DOHH2 (cell line): ENCODE data around the gene HSCB.

Experiments used
- H3F3A ChIP-seq: fragments of 200-600 bp; sonication (generic), shearing (Covaris generic); 2 replicates; pipeline ENCODE4 v1.6.0; 2016; ENCODE audit warnings: antibody characterized with exemption, mild to moderate bottlenecking; ENCODE audit not compliant: control insufficient read depth, insufficient read depth
- H3K27ac ChIP-seq: fragments of 200-600 bp; sonication (generic); 2 replicates; pipeline ENCODE4 v1.5.1; 2014; ENCODE audit warnings: low read depth, mild to moderate bottlenecking, low read length, moderate library complexity
- H3K27me3 ChIP-seq: fragments of 200-600 bp; sonication (generic); 2 replicates; pipeline ENCODE4 v1.6.1; 2014; ENCODE audit warnings: mild to moderate bottlenecking, low read length, mixed read lengths; ENCODE audit not compliant: control insufficient read depth
- H3K36me3 ChIP-seq: fragments of 200-600 bp; sonication (generic); 2 replicates; pipeline ENCODE4 v1.6.1; 2014; ENCODE audit warnings: mild to moderate bottlenecking, low read length, moderate library complexity, mixed read lengths; ENCODE audit not compliant: control insufficient read depth
- H3K4me1 ChIP-seq: fragments of 200-600 bp; sonication (generic); 2 replicates; pipeline ENCODE4 v1.6.1; 2014; ENCODE audit warnings: mild to moderate bottlenecking, low read length, mixed read lengths; ENCODE audit not compliant: control insufficient read depth
- H3K4me2 ChIP-seq: fragments of 200-600 bp; sonication (generic); 2 replicates; pipeline ENCODE4 v1.6.0; 2014; ENCODE audit warnings: mild to moderate bottlenecking, low read length, moderate library complexity
- H3K4me3 ChIP-seq: fragments of 200-600 bp; sonication (generic); 2 replicates; pipeline ENCODE4 v1.5.1; 2014; ENCODE audit warnings: mild to moderate bottlenecking, low read length, mixed read lengths
- H3K79me2 ChIP-seq: fragments of 200-600 bp; sonication (generic); 2 replicates; pipeline ENCODE4 v1.6.1; 2014; ENCODE audit warnings: mild to moderate bottlenecking, low read length, mixed read lengths; ENCODE audit not compliant: control insufficient read depth
- H3K9me2 ChIP-seq: fragments of 200-600 bp; sonication (generic); replicated peaks from 2 replicates; pipeline ENCODE4 v1.6.1; 2014; ENCODE audit warnings: mild to moderate bottlenecking, low read length, mixed read lengths; ENCODE audit not compliant: control insufficient read depth
- H3K9me3 ChIP-seq: fragments of 200-600 bp; sonication (generic); 2 replicates; pipeline ENCODE4 v1.6.1; 2014; ENCODE audit warnings: antibody characterized with exemption, low read length, mixed read lengths; ENCODE audit not compliant: control insufficient read depth, insufficient read depth
- H4K20me1 ChIP-seq: fragments of 200-600 bp; sonication (generic); 2 replicates; pipeline ENCODE4 v1.6.0; 2014; ENCODE audit warnings: low read depth, mild to moderate bottlenecking, antibody characterized with exemption, low read length, moderate library complexity; ENCODE audit not compliant: control insufficient read depth, insufficient read depth
- CTCF ChIP-seq: fragments of 200-600 bp; sonication (generic); IDR thresholded peaks from one replicate; pipeline ENCODE4 v1.5.1; 2014; ENCODE audit warnings: antibody characterized with exemption, mild to moderate bottlenecking, low read depth, low read length; ENCODE audit not compliant: poor library complexity, severe bottlenecking
- EZH2phosphoT487 ChIP-seq: fragments of 200-600 bp; sonication (generic); IDR thresholded peaks from 2 replicates; pipeline ENCODE4 v1.6.1; 2017; ENCODE audit warnings: borderline replicate concordance, mild to moderate bottlenecking, antibody characterized with exemption, low read length, moderate library complexity, mixed read lengths

Gene HSCB

DNA sequence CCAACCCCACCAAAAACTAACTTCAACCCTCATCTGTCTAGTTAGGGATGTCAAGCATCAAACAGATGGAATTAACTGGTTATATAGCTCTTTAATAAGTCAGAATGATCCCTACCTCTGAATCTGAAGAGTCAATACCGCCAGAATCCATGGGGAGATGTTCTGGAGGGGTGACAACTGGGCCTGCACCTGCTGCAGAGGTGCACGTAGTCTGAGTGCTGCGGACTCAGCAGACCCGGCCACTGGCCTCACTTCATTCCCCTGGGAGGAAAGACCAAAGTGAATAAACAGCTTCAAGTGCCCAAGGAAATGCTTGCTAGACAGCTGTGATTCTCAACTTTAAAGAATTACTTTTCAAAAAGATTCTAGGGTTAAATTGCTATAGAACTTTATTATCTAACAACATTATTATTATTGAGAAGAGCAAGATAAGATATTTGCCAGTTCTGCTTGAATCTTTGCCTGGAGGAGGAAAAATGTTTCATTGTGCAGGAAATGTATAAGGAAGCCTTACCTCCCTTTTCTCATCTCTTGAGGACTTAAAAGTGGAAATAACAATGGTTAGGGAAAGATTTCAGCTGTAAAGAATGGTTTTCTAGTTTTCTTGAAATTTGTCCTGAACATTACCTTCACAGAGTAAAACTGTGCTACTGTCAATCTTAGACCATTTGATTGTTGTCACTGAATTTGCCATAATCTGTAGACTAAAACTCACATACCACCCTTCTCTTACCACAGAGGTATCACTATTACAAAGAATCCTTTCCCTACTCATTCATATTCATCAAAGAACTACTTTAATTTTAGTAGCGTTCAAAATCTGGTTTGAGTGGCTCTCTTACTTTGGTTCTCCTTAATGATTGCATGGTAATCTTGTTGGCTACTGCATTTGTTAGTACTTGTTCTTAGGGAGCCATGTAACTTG, 54.4 kb downstream of the HSCB start:
- Histone ChIP-seq H3K4me2 (peak overlapping the region; percentile 18), H3K4me3 (no peak overlapping the region), H3K9me2 (no peaks in the 10 kb centered on the region), H3F3A (peaks cover 36% of the 10 kb centered on the region), H3K79me2 (peaks cover 78% of the 10 kb centered on the region), H3K27me3 (no peaks in the 10 kb centered on the region), H3K9me3 (no peaks in the 10 kb centered on the region), H3K4me1 (peaks cover 75% of the 10 kb centered on the region), H4K20me1 (0 out of 2 replicates have a peak, but pooled peaks cover 11% of the 10 kb centered on the region), H3K27ac (no peak overlapping the region), H3K36me3 (peaks cover 65% of the 10 kb centered on the region)
- TF ChIP-seq EZH2phosphoT487 = no peak
- no peak for TF ChIP-seq CTCF

GRCh38 chr22:28798810-28799605, 57.2 kb downstream of the HSCB start:
- Histone ChIP-seq H3F3A (peaks cover 29% of the 10 kb centered on the region), H4K20me1 (0 out of 2 replicates have a peak, but pooled peaks cover 11% of the 10 kb centered on the region), H3K4me1 (peaks cover 70% of the 10 kb centered on the region)

DNA sequence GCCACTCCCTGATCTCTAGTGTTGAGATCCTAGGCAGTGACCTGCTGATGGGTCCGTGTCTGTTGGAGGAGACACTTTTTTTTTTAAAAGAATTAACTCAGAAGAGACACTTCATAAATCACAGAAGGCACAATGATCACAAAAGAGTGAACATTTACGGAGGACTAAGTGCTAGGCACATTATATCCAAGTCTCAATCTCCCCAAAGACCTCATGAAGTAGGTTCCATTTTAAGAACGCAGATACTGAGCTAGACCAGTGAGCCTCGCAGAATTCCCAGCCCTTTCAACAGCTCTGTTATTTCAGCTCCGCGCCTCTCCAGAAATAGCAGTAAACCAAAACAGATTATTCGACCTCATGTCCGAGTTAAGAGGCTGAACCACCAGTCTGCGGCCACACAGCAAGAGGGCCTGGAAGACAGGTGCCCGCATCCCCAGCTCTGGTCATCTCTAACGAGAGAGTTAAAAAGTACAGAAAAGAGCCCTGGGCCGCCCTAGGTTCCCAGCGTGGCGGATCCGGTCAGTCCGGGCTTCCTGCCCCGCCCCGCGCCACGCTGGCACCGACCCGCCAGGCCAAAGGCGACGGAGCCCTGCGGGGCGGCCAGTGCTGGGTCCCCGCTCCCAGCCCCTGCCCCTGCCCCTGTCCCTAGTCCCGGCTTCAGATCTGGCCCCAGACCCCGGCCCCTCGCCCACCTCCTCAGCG, 57.9 kb downstream of the HSCB start:
- peak overlapping the region; percentile 71 for H3K4me2 ChIP-seq
- H3F3A ChIP-seq = peaks cover 23% of the 10 kb centered on the region
- no peaks in the 10 kb centered on the region for H3K9me3 ChIP-seq
- peaks cover 63% of the 10 kb centered on the region for H3K4me1 ChIP-seq
- H3K4me3 ChIP-seq = peak overlapping the region; percentile 99
- peak overlapping the region; percentile 32 for H3K27ac ChIP-seq
- H3K27me3 ChIP-seq = no peaks in the 10 kb centered on the region
- TF ChIP-seq EZH2phosphoT487 = no peak
- no peak for TF ChIP-seq CTCF
- peaks cover 49% of the 10 kb centered on the region for H3K36me3 ChIP-seq
- H4K20me1 ChIP-seq = 0 out of 2 replicates have a peak, but pooled peaks cover 5% of the 10 kb centered on the region
- H3K79me2 ChIP-seq = peaks cover 74% of the 10 kb centered on the region
- no peaks in the 10 kb centered on the region for H3K9me2 ChIP-seq

More at GRCh38 chr22:28798810-28799605, 57.2 kb downstream of the HSCB start:
- Histone ChIP-seq H3K27ac (peak overlapping the region; percentile 32), H3K9me2 (no peaks in the 10 kb centered on the region), H3K27me3 (no peaks in the 10 kb centered on the region), H3K9me3 (no peaks in the 10 kb centered on the region), H3K79me2 (peaks cover 81% of the 10 kb centered on the region), H3K4me2 (peak overlapping the region; percentile 71), H3K36me3 (peaks cover 56% of the 10 kb centered on the region), H3K4me3 (peak overlapping the region; percentile 99)
- no peak for TF ChIP-seq EZH2phosphoT487
- TF ChIP-seq CTCF = no peak
